HL-60 (cell line): ENCODE measurements around the gene KIF27.

Source experiments
- CTCF ChIP-seq: IDR thresholded peaks from one replicate; pipeline ENCODE4 v1.5.1; 2011; ENCODE audit warnings: low read length, control low read depth, inconsistent platforms; ENCODE audit not compliant: insufficient read depth
- REST ChIP-seq: IDR thresholded peaks from 2 replicates; pipeline ENCODE4 v1.6.1; 2012; ENCODE audit warnings: low read depth; ENCODE audit not compliant: insufficient replicate concordance

GRCh38 chr9:83966209-83966582, 45.0 kb upstream of the KIF27 start:
- TF ChIP-seq CTCF = no peak
- TF ChIP-seq REST = no peak
